HCT116 (cell line): ENCODE results near the gene SIRT3.

Experiments used
- POLR2A ChIP-seq: IDR thresholded peaks from 2 replicates; pipeline ENCODE4 v1.7.0; 2011; ENCODE audit warnings: borderline replicate concordance; ENCODE audit not compliant: insufficient read depth, insufficient read length; ENCODE audit errors: extremely low read depth
- SIN3A ChIP-seq: IDR thresholded peaks from 2 replicates; pipeline ENCODE4 v1.6.1; 2012; ENCODE audit warnings: low read depth

- TF ChIP-seq POLR2A = no peak
- TF ChIP-seq SIN3A = no peak
Measured at GRCh38 chr11:257766-258493, 21.8 kb upstream of the SIRT3 start.
